GM23338 (cell line): ENCODE measurements around the gene RSPRY1. TPM values are rescaled to one million over a fixed set of nuclear protein-coding genes. Genes with fewer than 3 reads are reported as not detected.

Experiments
- ATAC-seq: fragments of 200-7000 bp; cut with Tn5 transposase; 3 replicates; pipeline ENCODE4 v1.9.1; 2020
- DNase-seq: peaks from one replicate; pipeline ENCODE4 v3.0.0-alpha.2; 2015; ENCODE audit warnings: low spot score
- H2AFZ ChIP-seq: fragments of 200-600 bp; sonication (generic); 2 replicates; pipeline ENCODE4 v1.8.0; 2016; ENCODE audit warnings: antibody characterized with exemption, mild to moderate bottlenecking, moderate library complexity
- H3F3A ChIP-seq: fragments of 200-600 bp; sonication (generic); replicated peaks from 2 replicates; pipeline ENCODE4 v1.8.0; 2017; ENCODE audit warnings: antibody characterized with exemption, mixed run types, low read depth
- H3K27ac ChIP-seq: fragments of 200-600 bp; sonication (generic); 2 replicates; pipeline ENCODE4 v1.6.1; 2016; ENCODE audit warnings: low read depth
- H3K27me3 ChIP-seq: fragments of 200-600 bp; sonication (generic); 2 replicates; pipeline ENCODE4 v1.8.0; 2016; ENCODE audit warnings: mild to moderate bottlenecking, mixed run types, moderate library complexity; ENCODE audit not compliant: insufficient read depth
- H3K36me3 ChIP-seq: fragments of 200-600 bp; sonication (generic); 2 replicates; pipeline ENCODE4 v1.8.0; 2016; ENCODE audit warnings: mild to moderate bottlenecking; ENCODE audit not compliant: insufficient read depth
- H3K4me1 ChIP-seq: fragments of 200-600 bp; sonication (generic); 2 replicates; pipeline ENCODE4 v1.8.0; 2016; ENCODE audit warnings: mild to moderate bottlenecking, moderate library complexity; ENCODE audit not compliant: insufficient read depth
- H3K4me2 ChIP-seq: fragments of 200-600 bp; sonication (generic); 2 replicates; pipeline ENCODE4 v1.7.1; 2017; ENCODE audit warnings: mixed run types
- H3K4me3 ChIP-seq: fragments of 200-600 bp; sonication (generic); 2 replicates; pipeline ENCODE4 v1.6.1; 2016; ENCODE audit warnings: mixed run types
- H3K79me2 ChIP-seq: fragments of 200-600 bp; sonication (generic); replicated peaks from 2 replicates; pipeline ENCODE4 v1.8.0; 2017; ENCODE audit warnings: mild to moderate bottlenecking; ENCODE audit not compliant: insufficient read depth
- H3K9me2 ChIP-seq: fragments of 200-600 bp; sonication (generic); 2 replicates; pipeline ENCODE4 v1.8.0; 2017; ENCODE audit not compliant: insufficient read depth
- H4K20me1 ChIP-seq: fragments of 200-600 bp; sonication (generic); replicated peaks from 2 replicates; pipeline ENCODE4 v1.8.0; 2017; ENCODE audit warnings: mild to moderate bottlenecking; ENCODE audit not compliant: insufficient read depth
- H3K27ac Mint-ChIP-seq: 2 replicates; pipeline ENCODE4 v1.8.0; 2020; ENCODE audit warnings: inconsistent platforms, mild to moderate bottlenecking, moderate library complexity, mixed read lengths
- H3K27me3 Mint-ChIP-seq: 3 replicates; pipeline ENCODE4 v1.8.0; 2022; ENCODE audit warnings: low read depth, mild to moderate bottlenecking, moderate library complexity, mixed read lengths, inconsistent platforms; ENCODE audit not compliant: insufficient read depth, poor library complexity
- H3K36me3 Mint-ChIP-seq: 3 replicates; pipeline ENCODE4 v1.8.0; 2021; ENCODE audit warnings: low read depth, mild to moderate bottlenecking, inconsistent platforms, moderate library complexity, mixed read lengths
- H3K4me1 Mint-ChIP-seq: 3 replicates; pipeline ENCODE4 v1.8.0; 2020; ENCODE audit warnings: mild to moderate bottlenecking, inconsistent platforms, mixed read lengths
- H3K4me3 Mint-ChIP-seq: 3 replicates; pipeline ENCODE4 v1.8.0; 2021; ENCODE audit warnings: moderate library complexity, mild to moderate bottlenecking, inconsistent platforms, mixed read lengths
- H3K9me3 Mint-ChIP-seq: 3 replicates; pipeline ENCODE4 v1.8.0; 2020; ENCODE audit warnings: moderate library complexity, mild to moderate bottlenecking, inconsistent platforms, mixed read lengths
- CREB1 ChIP-seq: fragments of 250-450 bp; sonication (Bioruptor Pico); IDR thresholded peaks from 2 replicates; pipeline ENCODE4 v1.5.0; 2020; ENCODE audit warnings: low read depth, mild to moderate bottlenecking, moderate library complexity
- CTCF ChIP-seq, 2 experiments: fragments of 200-600 bp in 1 of 2; sonication (generic) in 1 of 2; conservative IDR thresholded peaks; 2 replicates each; pipeline versions ENCODE4 v1.5.1 to v1.6.1; 2016 to 2017; ENCODE audit warnings: antibody characterized with exemption in 2 of 2, low read depth in 2 of 2, mild to moderate bottlenecking in 2 of 2, moderate library complexity in 1 of 2
- ETS1 ChIP-seq: IDR thresholded peaks from 2 replicates; pipeline ENCODE4 v1.6.1; 2016; ENCODE audit warnings: antibody characterized with exemption
- EZH2 ChIP-seq: fragments of 200-600 bp; sonication (generic); IDR thresholded peaks from one replicate; pipeline ENCODE4 v1.8.0; 2017; ENCODE audit warnings: antibody characterized with exemption, mild to moderate bottlenecking, low read depth; ENCODE audit not compliant: unreplicated experiment
- JUNB ChIP-seq: IDR thresholded peaks from one replicate; pipeline ENCODE4 v1.6.1; 2016; ENCODE audit warnings: antibody characterized with exemption; ENCODE audit not compliant: unreplicated experiment
- NANOG ChIP-seq: IDR thresholded peaks from 2 replicates; pipeline ENCODE4 v1.6.1; 2016; ENCODE audit warnings: antibody characterized with exemption, borderline replicate concordance
- POLR2AphosphoS5 ChIP-seq: IDR thresholded peaks from 2 replicates; pipeline ENCODE4 v1.6.1; 2016; ENCODE audit warnings: antibody characterized with exemption, low read depth
- REST ChIP-seq: IDR thresholded peaks from one replicate; pipeline ENCODE4 v1.6.1; 2018; ENCODE audit warnings: antibody characterized with exemption; ENCODE audit not compliant: unreplicated experiment
- STAT1 ChIP-seq: IDR thresholded peaks from one replicate; pipeline ENCODE4 v1.6.1; 2016; ENCODE audit warnings: antibody characterized with exemption; ENCODE audit not compliant: unreplicated experiment
- ZNF114 ChIP-seq: fragments of 250-450 bp; sonication (Bioruptor Pico); IDR thresholded peaks from 2 replicates; pipeline ENCODE4 v1.5.0; 2020; ENCODE audit warnings: mild to moderate bottlenecking, moderate library complexity
- ZNF331 ChIP-seq: fragments of 250-450 bp; sonication (Bioruptor Pico); IDR thresholded peaks from 2 replicates; pipeline ENCODE4 v1.5.0; 2020; ENCODE audit warnings: low read depth, mild to moderate bottlenecking, moderate library complexity
- ZNF462 ChIP-seq: fragments of 250-450 bp; sonication (Bioruptor Pico); IDR thresholded peaks from 2 replicates; pipeline ENCODE4 v1.5.0; 2020; ENCODE audit warnings: mild to moderate bottlenecking, moderate library complexity
- polyA plus RNA-seq: library from polyadenylated mRNA; unstranded; fragments of >200 nt; fragmentation: Nextera tagmentation; extraction: Ambion mirVana; gene quantifications from 2 replicates; pipeline ENCODE4 v1.2.1, GENCODE V29; 2016
- total RNA-seq: library from RNA; depleted of rRNA; stranded (reverse); fragments of >200 nt; shearing (Covaris generic); gene quantifications from 2 replicates; pipeline ENCODE4 v1.2.3, GENCODE V29; 2014

The RSPRY1 gene
- total and polyA plus RNA-seq, 2 experiments from 2014 or later = 25.8 to 35.9 TPM

GRCh38 chr16:57209780-57210179, 23.7 kb downstream of the RSPRY1 start (continued):
- TF ChIP-seq ETS1 (no peak), ZNF331 (CRISPR knock-in tag) (no peak)

GRCh38 chr16:57213462-57213861, 27.3 kb downstream of the RSPRY1 start:
- H3K9me3 Mint-ChIP-seq = no peaks in the 10 kb centered on the region
- H3K4me1 Mint-ChIP-seq = no peaks in the 10 kb centered on the region
- ATAC-seq = no peak
- TF ChIP-seq EZH2 = no peak
- no peak for TF ChIP-seq CREB1 (CRISPR knock-in tag)
- no peak for TF ChIP-seq REST
- no peak for TF ChIP-seq STAT1
- no peak for TF ChIP-seq CTCF (conservative IDR thresholded peaks at IDR 0.05; ENCODE audit: low read depth in 2 of 2)
- TF ChIP-seq ZNF331 (CRISPR knock-in tag) = no peak
- TF ChIP-seq ETS1 = no peak
- no peak for TF ChIP-seq POLR2AphosphoS5
- TF ChIP-seq NANOG = no peak
- TF ChIP-seq JUNB = no peak
- no peak for TF ChIP-seq ZNF114
- no peak for TF ChIP-seq ZNF462 (CRISPR knock-in tag)

More at GRCh38 chr16:57213462-57213861, 27.3 kb downstream of the RSPRY1 start:
- no peak for DNase-seq
- Histone ChIP-seq H3K27ac (no peak overlapping the region), H3K36me3 (peaks cover 23% of the 10 kb centered on the region), H3K27me3 (no peaks in the 10 kb centered on the region), H4K20me1 (no peaks in the 10 kb centered on the region; the same call in 1 of the 2 replicates), H3F3A (no peaks in the 10 kb centered on the region), H3K4me1 (no peaks in the 10 kb centered on the region), H2AFZ (no peak overlapping the region), H3K4me2 (no peak overlapping the region), H3K4me3 (no peak overlapping the region), H3K9me2 (no peaks in the 10 kb centered on the region), H3K79me2 (no peaks in the 10 kb centered on the region)
- H3K4me3 Mint-ChIP-seq = no peak overlapping the region
- H3K36me3 Mint-ChIP-seq = peaks cover 60% of the 10 kb centered on the region
- no peaks in the 10 kb centered on the region for H3K27me3 Mint-ChIP-seq
- H3K27ac Mint-ChIP-seq = no peak overlapping the region
